ENCODE data around the gene PPIF.

The PPIF gene

GRCh38 chr10:79393924-79394610, 46.8 kb downstream of the PPIF start:
- peaks cover 9% of the 10 kb centered on the region in 2 donors for H3K4me1 ChIP-seq (ENCODE audit: control insufficient read depth in 1 of 2, insufficient read depth in 2 of 2, low read length in 2 of 2)
- no peaks in the 10 kb centered on the region for H3K27me3 ChIP-seq (ENCODE audit: control insufficient read depth in 1 of 2, insufficient read depth in 2 of 2, low read length in 2 of 2)
- no peak overlapping the region for H3K27ac ChIP-seq (ENCODE audit: low read depth, low read length)
- H3K36me3 ChIP-seq (ENCODE audit: control insufficient read depth in 1 of 2, insufficient read depth in 2 of 2, low read length in 2 of 2) = peaks cover 0 to 4% of the 10 kb centered on the region in 2 donors
- H3K9me3 ChIP-seq (ENCODE audit: control insufficient read depth in 1 of 2, low read length in 2 of 2) = no peaks in the 10 kb centered on the region
- no peak overlapping the region for H3K4me3 ChIP-seq (ENCODE audit: low read depth in 1 of 2, low read length in 2 of 2)
- no peak overlapping the region for H3K9ac ChIP-seq (ENCODE audit: low read depth in 1 of 2, low read length in 2 of 2)

GRCh38 chr10:79394664-79395063, 47.4 kb downstream of the PPIF start:
- Histone ChIP-seq H3K4me1 (ENCODE audit: control insufficient read depth in 1 of 2, insufficient read depth in 2 of 2, low read length in 2 of 2) (peaks cover 9 to 14% of the 10 kb centered on the region in 2 donors), H3K4me3 (ENCODE audit: low read depth in 1 of 2, low read length in 2 of 2) (no peak overlapping the region), H3K27me3 (ENCODE audit: control insufficient read depth in 1 of 2, insufficient read depth in 2 of 2, low read length in 2 of 2) (no peaks in the 10 kb centered on the region), H3K27ac (ENCODE audit: low read depth, low read length) (no peak overlapping the region), H3K9ac (ENCODE audit: low read depth in 1 of 2, low read length in 2 of 2) (no peak overlapping the region), H3K9me3 (ENCODE audit: control insufficient read depth in 1 of 2, low read length in 2 of 2) (no peaks in the 10 kb centered on the region), H3K36me3 (ENCODE audit: control insufficient read depth in 1 of 2, insufficient read depth in 2 of 2, low read length in 2 of 2) (peaks cover 0 to 4% of the 10 kb centered on the region in 2 donors)

GRCh38 chr10:79396520-79396919, 49.3 kb downstream of the PPIF start:
- no peak overlapping the region for H3K9ac ChIP-seq (ENCODE audit: low read depth in 1 of 2, low read length in 2 of 2)
- H3K36me3 ChIP-seq (ENCODE audit: control insufficient read depth in 1 of 2, insufficient read depth in 2 of 2, low read length in 2 of 2) = peaks cover 0 to 4% of the 10 kb centered on the region in 2 donors
- H3K27me3 ChIP-seq (ENCODE audit: control insufficient read depth in 1 of 2, insufficient read depth in 2 of 2, low read length in 2 of 2) = no peaks in the 10 kb centered on the region
- H3K9me3 ChIP-seq (ENCODE audit: control insufficient read depth in 1 of 2, low read length in 2 of 2) = no peaks in the 10 kb centered on the region
- no peak overlapping the region for H3K4me3 ChIP-seq (ENCODE audit: low read depth in 1 of 2, low read length in 2 of 2)
- H3K4me1 ChIP-seq (ENCODE audit: control insufficient read depth in 1 of 2, insufficient read depth in 2 of 2, low read length in 2 of 2) = peaks cover 9 to 20% of the 10 kb centered on the region in 2 donors
- no peak overlapping the region for H3K27ac ChIP-seq (ENCODE audit: low read depth, low read length)

GRCh38 chr10:79397051-79397450, 49.8 kb downstream of the PPIF start:
- Histone ChIP-seq H3K4me3 (ENCODE audit: low read depth in 1 of 2, low read length in 2 of 2) (no peak overlapping the region), H3K27me3 (ENCODE audit: control insufficient read depth in 1 of 2, insufficient read depth in 2 of 2, low read length in 2 of 2) (no peaks in the 10 kb centered on the region), H3K9ac (ENCODE audit: low read depth in 1 of 2, low read length in 2 of 2) (no peak overlapping the region), H3K36me3 (ENCODE audit: control insufficient read depth in 1 of 2, insufficient read depth in 2 of 2, low read length in 2 of 2) (peaks cover 0 to 4% of the 10 kb centered on the region in 2 donors), H3K4me1 (ENCODE audit: control insufficient read depth in 1 of 2, insufficient read depth in 2 of 2, low read length in 2 of 2) (peaks cover 9 to 20% of the 10 kb centered on the region in 2 donors), H3K9me3 (ENCODE audit: control insufficient read depth in 1 of 2, low read length in 2 of 2) (no peaks in the 10 kb centered on the region), H3K27ac (ENCODE audit: low read depth, low read length) (no peak overlapping the region)

- H3K27ac ChIP-seq (ENCODE audit: low read depth, low read length) = no peak overlapping the region
- peaks cover 0 to 4% of the 10 kb centered on the region in 2 donors for H3K36me3 ChIP-seq (ENCODE audit: control insufficient read depth in 1 of 2, insufficient read depth in 2 of 2, low read length in 2 of 2)
- no peak overlapping the region for H3K4me3 ChIP-seq (ENCODE audit: low read depth in 1 of 2, low read length in 2 of 2)
- no peaks in the 10 kb centered on the region for H3K27me3 ChIP-seq (ENCODE audit: control insufficient read depth in 1 of 2, insufficient read depth in 2 of 2, low read length in 2 of 2)
- H3K9ac ChIP-seq (ENCODE audit: low read depth in 1 of 2, low read length in 2 of 2) = no peak overlapping the region
- no peaks in the 10 kb centered on the region for H3K9me3 ChIP-seq (ENCODE audit: control insufficient read depth in 1 of 2, low read length in 2 of 2)
- peaks cover 9 to 20% of the 10 kb centered on the region in 2 donors for H3K4me1 ChIP-seq (ENCODE audit: control insufficient read depth in 1 of 2, insufficient read depth in 2 of 2, low read length in 2 of 2)
These were observed 50.5 kb downstream of the PPIF start for GRCh38 chr10:79397575-79398303.

GRCh38 chr10:79398642-79399041, 51.4 kb downstream of the PPIF start:
- no peaks in the 10 kb centered on the region for H3K9me3 ChIP-seq (ENCODE audit: control insufficient read depth in 1 of 2, low read length in 2 of 2)
- H3K36me3 ChIP-seq (ENCODE audit: control insufficient read depth in 1 of 2, insufficient read depth in 2 of 2, low read length in 2 of 2) = no peaks in the 10 kb centered on the region
- no peak overlapping the region for H3K4me3 ChIP-seq (ENCODE audit: low read depth in 1 of 2, low read length in 2 of 2)
- peak overlapping the region; percentile 47 for H3K27ac ChIP-seq (ENCODE audit: low read depth, low read length)
- H3K9ac ChIP-seq (ENCODE audit: low read depth in 1 of 2, low read length in 2 of 2) = no peak overlapping the region
- no peaks in the 10 kb centered on the region for H3K27me3 ChIP-seq (ENCODE audit: control insufficient read depth in 1 of 2, insufficient read depth in 2 of 2, low read length in 2 of 2)
- H3K4me1 ChIP-seq (ENCODE audit: control insufficient read depth in 1 of 2, insufficient read depth in 2 of 2, low read length in 2 of 2) = peaks cover 10 to 22% of the 10 kb centered on the region in 2 donors

GRCh38 chr10:79399223-79399831, 52.1 kb downstream of the PPIF start:
- Histone ChIP-seq H3K9me3 (ENCODE audit: control insufficient read depth in 1 of 2, low read length in 2 of 2) (no peaks in the 10 kb centered on the region), H3K4me3 (ENCODE audit: low read depth in 1 of 2, low read length in 2 of 2) (no peak overlapping the region), H3K4me1 (ENCODE audit: control insufficient read depth in 1 of 2, insufficient read depth in 2 of 2, low read length in 2 of 2) (peaks cover 16 to 28% of the 10 kb centered on the region in 2 donors), H3K27ac (ENCODE audit: low read depth, low read length) (peak overlapping the region; percentile 47), H3K27me3 (ENCODE audit: control insufficient read depth in 1 of 2, insufficient read depth in 2 of 2, low read length in 2 of 2) (no peaks in the 10 kb centered on the region), H3K36me3 (ENCODE audit: control insufficient read depth in 1 of 2, insufficient read depth in 2 of 2, low read length in 2 of 2) (no peaks in the 10 kb centered on the region), H3K9ac (ENCODE audit: low read depth in 1 of 2, low read length in 2 of 2) (peak overlapping the region in 1 of 2 donors; percentile 10)

GRCh38 chr10:79400146-79401004, 53.1 kb downstream of the PPIF start:
- H3K9ac ChIP-seq (ENCODE audit: low read depth in 1 of 2, low read length in 2 of 2) = no peak overlapping the region

GRCh38 chr10:79401015-79401921, 54.0 kb downstream of the PPIF start:
- Histone ChIP-seq H3K9ac (ENCODE audit: low read depth in 1 of 2, low read length in 2 of 2) (no peak overlapping the region), H3K27me3 (ENCODE audit: control insufficient read depth in 1 of 2, insufficient read depth in 2 of 2, low read length in 2 of 2) (no peaks in the 10 kb centered on the region), H3K9me3 (ENCODE audit: control insufficient read depth in 1 of 2, low read length in 2 of 2) (no peaks in the 10 kb centered on the region), H3K27ac (ENCODE audit: low read depth, low read length) (no peak overlapping the region), H3K36me3 (ENCODE audit: control insufficient read depth in 1 of 2, insufficient read depth in 2 of 2, low read length in 2 of 2) (no peaks in the 10 kb centered on the region), H3K4me3 (ENCODE audit: low read depth in 1 of 2, low read length in 2 of 2) (no peak overlapping the region), H3K4me1 (ENCODE audit: control insufficient read depth in 1 of 2, insufficient read depth in 2 of 2, low read length in 2 of 2) (peaks cover 35 to 45% of the 10 kb centered on the region in 2 donors)

More at GRCh38 chr10:79400146-79401004, 53.1 kb downstream of the PPIF start:
- no peaks in the 10 kb centered on the region for H3K36me3 ChIP-seq (ENCODE audit: control insufficient read depth in 1 of 2, insufficient read depth in 2 of 2, low read length in 2 of 2)
- H3K27me3 ChIP-seq (ENCODE audit: control insufficient read depth in 1 of 2, insufficient read depth in 2 of 2, low read length in 2 of 2) = no peaks in the 10 kb centered on the region
- no peak overlapping the region for H3K4me3 ChIP-seq (ENCODE audit: low read depth in 1 of 2, low read length in 2 of 2)
- peaks cover 27 to 37% of the 10 kb centered on the region in 2 donors for H3K4me1 ChIP-seq (ENCODE audit: control insufficient read depth in 1 of 2, insufficient read depth in 2 of 2, low read length in 2 of 2)
- no peak overlapping the region for H3K27ac ChIP-seq (ENCODE audit: low read depth, low read length)
- H3K9me3 ChIP-seq (ENCODE audit: control insufficient read depth in 1 of 2, low read length in 2 of 2) = no peaks in the 10 kb centered on the region

All from duodenal mucosa (tissue), 2 donors.